Caco-2 (cell line): Measurements from ENCODE around the gene EPB41. TPM values are rescaled to one million over a fixed set of nuclear protein-coding genes. Genes with fewer than 3 reads are reported as not detected.

ENCODE experiments used
- BruUV-seq: library from RNA; stranded (reverse); fragments of 400-500 nt; replicated peaks from 2 replicates; lab custom pipeline; 2021; lab: Mats Ljungman, UMichigan
- CTCF ChIA-PET: fragments of 300-600 bp; sonication (Branson Sonifier 250); formaldehyde crosslinking; loops from one replicate; lab custom pipeline; 2022; ENCODE audit warnings: antibody characterized with exemption; lab: Charles Lee
- POLR2A ChIA-PET: fragments of 300-600 bp; sonication (Branson Sonifier 250); formaldehyde crosslinking; loops from one replicate; lab custom pipeline; 2022; ENCODE audit warnings: antibody characterized with exemption; lab: Charles Lee
- DNase-seq, 2 experiments: peaks; one replicate each; pipeline versions ENCODE4 v3.0.0 to v3.0.0-alpha.2; 2020 to 2022
- H3K27me3 ChIP-seq: replicated peaks from 2 replicates; pipeline ENCODE4 v1.6.0; 2011; ENCODE audit warnings: low read length; ENCODE audit not compliant: control insufficient read depth, insufficient read depth
- H3K36me3 ChIP-seq: 2 replicates; pipeline ENCODE4 v1.5.1; 2011; ENCODE audit warnings: low read length; ENCODE audit not compliant: control insufficient read depth, insufficient read depth
- H3K4me1 ChIP-seq: fragments of 250-450 bp; sonication (Bioruptor Pico); 2 replicates; pipeline ENCODE4 v1.5.1; 2020; ENCODE audit warnings: mild to moderate bottlenecking
- H3K4me3 ChIP-seq: 2 replicates; pipeline ENCODE4 v1.5.1; 2011; ENCODE audit warnings: low read depth, mild to moderate bottlenecking, control low read depth, low read length
- H3K9me3 ChIP-seq: fragments of 250-450 bp; sonication (Bioruptor Pico); 2 replicates; pipeline ENCODE4 v1.5.1; 2020; ENCODE audit warnings: mild to moderate bottlenecking, moderate library complexity
- H3K27ac Mint-ChIP-seq: one replicate; pipeline ENCODE4 v1.8.0; 2022; ENCODE audit warnings: mixed read lengths; ENCODE audit not compliant: unreplicated experiment
- H3K27me3 Mint-ChIP-seq: one replicate; pipeline ENCODE4 v1.8.0; 2022; ENCODE audit warnings: mixed read lengths; ENCODE audit not compliant: insufficient read depth, unreplicated experiment
- H3K36me3 Mint-ChIP-seq: one replicate; pipeline ENCODE4 v1.8.0; 2022; ENCODE audit warnings: mild to moderate bottlenecking, mixed read lengths; ENCODE audit not compliant: insufficient read depth, unreplicated experiment
- H3K4me1 Mint-ChIP-seq: one replicate; pipeline ENCODE4 v1.8.0; 2022; ENCODE audit warnings: low read depth, mixed read lengths; ENCODE audit not compliant: unreplicated experiment
- H3K4me3 Mint-ChIP-seq: one replicate; pipeline ENCODE4 v1.8.0; 2022; ENCODE audit warnings: mild to moderate bottlenecking, moderate library complexity, mixed read lengths; ENCODE audit not compliant: unreplicated experiment
- H3K9me3 Mint-ChIP-seq: one replicate; pipeline ENCODE4 v1.8.0; 2022; ENCODE audit warnings: mixed read lengths; ENCODE audit not compliant: unreplicated experiment
- intact Hi-C: fragments of 100-400 bp; cut with micrococcal nuclease; formaldehyde crosslinking; loops from one replicate; pipeline ENCODE4 v1.10.0; 2022; ENCODE audit not compliant: unreplicated experiment
- total RNA-seq: library from RNA; stranded (reverse); gene quantifications from 2 replicates; pipeline ENCODE4 v1.2.3, GENCODE V29; 2022
- TF ChIP-seq, protein P1 (sequence below), 2 experiments: fragments of 200-600 bp in 1 of 2; IDR thresholded peaks; 1 replicate in 1 of 2; 2 replicates in 1 of 2; pipeline versions ENCODE4 v1.5.1 to v1.8.0; 2011 to 2022; ENCODE audit warnings: antibody characterized with exemption in 1 of 2, control low read depth in 1 of 2, inconsistent platforms in 1 of 2, low read depth in 1 of 2, low read length in 1 of 2, mild to moderate bottlenecking in 1 of 2, moderate library complexity in 1 of 2; ENCODE audit not compliant: insufficient read depth in 1 of 2, severe bottlenecking in 1 of 2, unreplicated experiment in 1 of 2

EPB41 gene
- total RNA-seq, 1 experiment from 2014 or later = 29.5 TPM

- no peaks in the 10 kb centered on the region for H3K36me3 ChIP-seq
- DNase-seq = peak; percentile 63 to 80
- H3K27me3 ChIP-seq = no peaks in the 10 kb centered on the region
- H3K36me3 Mint-ChIP-seq = no peaks in the 10 kb centered on the region
- POLR2A ChIA-PET = interaction anchor here (0.7 to 1.1 kb wide), 2 partner anchors 234 to 359 kb away, joined by 6 to 17 read pairs; no protein-coding TSS in a partner anchor
- no peak overlapping the region for H3K27ac Mint-ChIP-seq
- peaks cover 6% of the 10 kb centered on the region for H3K4me1 ChIP-seq
- TF ChIP-seq, protein P1, sequence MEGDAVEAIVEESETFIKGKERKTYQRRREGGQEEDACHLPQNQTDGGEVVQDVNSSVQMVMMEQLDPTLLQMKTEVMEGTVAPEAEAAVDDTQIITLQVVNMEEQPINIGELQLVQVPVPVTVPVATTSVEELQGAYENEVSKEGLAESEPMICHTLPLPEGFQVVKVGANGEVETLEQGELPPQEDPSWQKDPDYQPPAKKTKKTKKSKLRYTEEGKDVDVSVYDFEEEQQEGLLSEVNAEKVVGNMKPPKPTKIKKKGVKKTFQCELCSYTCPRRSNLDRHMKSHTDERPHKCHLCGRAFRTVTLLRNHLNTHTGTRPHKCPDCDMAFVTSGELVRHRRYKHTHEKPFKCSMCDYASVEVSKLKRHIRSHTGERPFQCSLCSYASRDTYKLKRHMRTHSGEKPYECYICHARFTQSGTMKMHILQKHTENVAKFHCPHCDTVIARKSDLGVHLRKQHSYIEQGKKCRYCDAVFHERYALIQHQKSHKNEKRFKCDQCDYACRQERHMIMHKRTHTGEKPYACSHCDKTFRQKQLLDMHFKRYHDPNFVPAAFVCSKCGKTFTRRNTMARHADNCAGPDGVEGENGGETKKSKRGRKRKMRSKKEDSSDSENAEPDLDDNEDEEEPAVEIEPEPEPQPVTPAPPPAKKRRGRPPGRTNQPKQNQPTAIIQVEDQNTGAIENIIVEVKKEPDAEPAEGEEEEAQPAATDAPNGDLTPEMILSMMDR (IDR thresholded peaks at IDR 0.05; ENCODE audit: insufficient read depth in 1 of 2, low read depth in 1 of 2, low read length in 1 of 2, severe bottlenecking in 1 of 2, unreplicated experiment in 1 of 2) = peak; percentile 52 to 73
- no peaks in the 10 kb centered on the region for H3K9me3 Mint-ChIP-seq
- intact Hi-C loops = loop anchor here (1.0 kb wide), 1 partner anchor 92 kb away; no protein-coding TSS in a partner anchor
- H3K4me3 Mint-ChIP-seq = no peak overlapping the region
- BruUV-seq = no TSS peak
- peaks cover 11% of the 10 kb centered on the region for H3K4me1 Mint-ChIP-seq
- no peaks in the 10 kb centered on the region for H3K9me3 ChIP-seq
- CTCF ChIA-PET = interaction anchor here (0.5 to 2.6 kb wide), 23 partner anchors 11 to 326 kb away, joined by 3 to 47 read pairs (median 4); partner anchors contain the start of genes EPB41, TAF12 and YTHDF2
- no peaks in the 10 kb centered on the region for H3K27me3 Mint-ChIP-seq
- H3K4me3 ChIP-seq = no peak overlapping the region
These were observed 37.1 kb upstream of the EPB41 start for GRCh38 chr1:28877132-28877781.

GRCh38 chr1:28878796-28879195 lies 35.6 kb upstream of the EPB41 start:
- no peak overlapping the region for H3K4me3 ChIP-seq
- Mint-ChIP-seq H3K9me3 (no peaks in the 10 kb centered on the region), H3K27me3 (no peaks in the 10 kb centered on the region), H3K4me3 (no peak overlapping the region), H3K4me1 (peaks cover 8% of the 10 kb centered on the region), H3K27ac (no peak overlapping the region), H3K36me3 (no peaks in the 10 kb centered on the region)
- CTCF ChIA-PET = no interaction called here
- no TSS peak for BruUV-seq
- H3K27me3 ChIP-seq = no peaks in the 10 kb centered on the region
- H3K4me1 ChIP-seq = peaks cover 4% of the 10 kb centered on the region
- DNase-seq = no peak
- no peaks in the 10 kb centered on the region for H3K36me3 ChIP-seq
- H3K9me3 ChIP-seq = no peaks in the 10 kb centered on the region
- TF ChIP-seq, protein P1 (IDR thresholded peaks at IDR 0.05; ENCODE audit: insufficient read depth in 1 of 2, low read depth in 1 of 2, low read length in 1 of 2, severe bottlenecking in 1 of 2, unreplicated experiment in 1 of 2) = no peak
- POLR2A ChIA-PET = no interaction called here
- intact Hi-C loops = no loop called here

- Mint-ChIP-seq H3K27ac (peak overlapping the region; percentile 26), H3K9me3 (no peaks in the 10 kb centered on the region), H3K4me1 (peaks cover 24% of the 10 kb centered on the region), H3K27me3 (no peaks in the 10 kb centered on the region), H3K4me3 (no peak overlapping the region), H3K36me3 (peaks cover 20% of the 10 kb centered on the region)
- ChIA-PET CTCF (interaction anchor here (0.6 to 1.5 kb wide), 15 partner anchors 12 to 1109 kb away, joined by 3 to 44 read pairs (median 4); partner anchors contain the start of genes EPB41, SRSF4, STX12 and YTHDF2), POLR2A (interaction anchor here (0.6 to 0.8 kb wide), 2 partner anchors 32 to 74 kb away, joined by 3 read pairs; partner anchors contain the start of gene EPB41)
- H3K9me3 ChIP-seq = no peaks in the 10 kb centered on the region
- BruUV-seq = no TSS peak
- peak; percentile 89 for DNase-seq
- H3K27me3 ChIP-seq = no peaks in the 10 kb centered on the region
- no peaks in the 10 kb centered on the region for H3K36me3 ChIP-seq
- TF ChIP-seq, protein P1 (IDR thresholded peaks at IDR 0.05; ENCODE audit: insufficient read depth in 1 of 2, low read depth in 1 of 2, low read length in 1 of 2, severe bottlenecking in 1 of 2, unreplicated experiment in 1 of 2) = peak; percentile 77 to 82
- peaks cover 17% of the 10 kb centered on the region for H3K4me1 ChIP-seq
- H3K4me3 ChIP-seq = no peak overlapping the region
- intact Hi-C loops = loop anchor here (1.0 to 2.0 kb wide), 4 partner anchors 152 to 320 kb away; no protein-coding TSS in a partner anchor
These were observed 32.2 kb upstream of the EPB41 start for GRCh38 chr1:28882009-28882628.
